ENCODE measurements around the gene NDUFAF8.

The NDUFAF8 gene

DNA sequence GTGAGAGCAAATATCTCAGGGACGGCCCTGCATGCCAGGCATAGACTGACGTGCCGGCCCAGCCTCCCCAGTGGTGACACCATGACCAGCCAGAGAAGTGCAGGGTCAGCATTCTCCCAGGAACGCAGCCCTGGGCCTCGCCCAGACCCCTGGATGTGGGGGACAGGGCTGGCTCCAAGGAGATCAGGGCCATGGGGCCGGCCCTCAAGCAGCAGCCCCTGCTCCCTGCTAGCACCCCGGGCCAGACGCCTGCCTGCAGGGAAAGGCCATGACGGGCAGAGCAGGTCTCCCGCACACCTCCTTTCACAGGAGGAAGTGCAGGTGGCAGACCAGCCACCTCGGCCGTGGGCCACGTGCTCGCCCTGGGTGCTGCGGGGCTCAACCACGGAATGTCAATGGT lies 9.5 kb downstream of the NDUFAF8 start:
- peaks cover 23% of the 10 kb centered on the region for H3K36me3 ChIP-seq (ENCODE audit: control insufficient read depth, insufficient read depth, low read length)
- H3K27me3 ChIP-seq (replicated peaks; ENCODE audit: control insufficient read depth, insufficient read depth, low read length): no peaks in the 10 kb centered on the region
- TF ChIP-seq, protein P1, sequence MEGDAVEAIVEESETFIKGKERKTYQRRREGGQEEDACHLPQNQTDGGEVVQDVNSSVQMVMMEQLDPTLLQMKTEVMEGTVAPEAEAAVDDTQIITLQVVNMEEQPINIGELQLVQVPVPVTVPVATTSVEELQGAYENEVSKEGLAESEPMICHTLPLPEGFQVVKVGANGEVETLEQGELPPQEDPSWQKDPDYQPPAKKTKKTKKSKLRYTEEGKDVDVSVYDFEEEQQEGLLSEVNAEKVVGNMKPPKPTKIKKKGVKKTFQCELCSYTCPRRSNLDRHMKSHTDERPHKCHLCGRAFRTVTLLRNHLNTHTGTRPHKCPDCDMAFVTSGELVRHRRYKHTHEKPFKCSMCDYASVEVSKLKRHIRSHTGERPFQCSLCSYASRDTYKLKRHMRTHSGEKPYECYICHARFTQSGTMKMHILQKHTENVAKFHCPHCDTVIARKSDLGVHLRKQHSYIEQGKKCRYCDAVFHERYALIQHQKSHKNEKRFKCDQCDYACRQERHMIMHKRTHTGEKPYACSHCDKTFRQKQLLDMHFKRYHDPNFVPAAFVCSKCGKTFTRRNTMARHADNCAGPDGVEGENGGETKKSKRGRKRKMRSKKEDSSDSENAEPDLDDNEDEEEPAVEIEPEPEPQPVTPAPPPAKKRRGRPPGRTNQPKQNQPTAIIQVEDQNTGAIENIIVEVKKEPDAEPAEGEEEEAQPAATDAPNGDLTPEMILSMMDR (IDR thresholded peaks at IDR 0.05; ENCODE audit: insufficient read depth, low read length, poor library complexity, severe bottlenecking): no peak
- H3K4me3 ChIP-seq (replicated peaks; ENCODE audit: low read depth, low read length): no peak overlapping the region
- DNase-seq (ENCODE audit: extremely low read depth, insufficient read length): no peak

DNA sequence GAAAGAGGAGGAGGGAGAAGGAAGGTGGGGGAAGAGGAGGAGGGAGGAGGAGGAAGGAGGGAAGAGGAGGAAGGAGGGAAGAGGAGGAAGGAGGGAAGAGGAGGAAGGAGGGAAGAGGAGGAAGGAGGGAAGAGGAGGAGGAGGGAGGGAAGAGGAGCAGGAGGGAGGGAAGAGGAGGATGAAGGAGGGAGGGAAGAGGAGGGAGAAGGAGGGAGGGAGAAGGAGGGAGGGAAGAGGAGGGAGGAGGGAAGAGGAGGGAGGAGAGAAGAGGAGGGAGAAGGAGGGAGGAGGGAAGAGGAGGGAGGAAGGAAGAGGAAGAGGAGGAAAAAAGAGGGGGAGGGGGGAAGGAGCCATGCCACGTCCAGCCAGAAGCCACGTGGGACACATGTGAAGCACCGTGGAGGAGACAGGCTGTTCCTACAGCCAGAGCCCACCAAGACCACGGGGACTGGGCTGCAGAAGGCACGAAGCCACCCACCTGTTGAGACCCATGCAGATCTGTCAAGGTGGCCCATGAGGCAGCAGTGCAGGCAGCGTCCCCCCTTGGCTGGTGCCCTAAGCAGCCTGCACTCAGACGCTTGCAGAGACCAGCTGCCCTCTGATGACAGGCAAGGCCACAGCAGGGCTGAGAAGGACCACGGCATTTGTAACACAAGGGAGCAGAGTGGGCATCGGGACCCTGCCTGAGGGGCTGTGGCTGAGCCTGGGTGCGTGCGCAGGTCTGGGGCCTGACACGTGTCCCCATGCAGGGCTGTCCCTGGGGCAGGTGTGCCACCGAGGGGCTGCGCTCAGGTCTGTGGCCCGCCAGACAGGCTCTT lies 10.3 kb downstream of the NDUFAF8 start:
- peaks cover 23% of the 10 kb centered on the region for H3K36me3 ChIP-seq (ENCODE audit: control insufficient read depth, insufficient read depth, low read length)
- no peak overlapping the region for H3K4me3 ChIP-seq (replicated peaks; ENCODE audit: low read depth, low read length)

DNA sequence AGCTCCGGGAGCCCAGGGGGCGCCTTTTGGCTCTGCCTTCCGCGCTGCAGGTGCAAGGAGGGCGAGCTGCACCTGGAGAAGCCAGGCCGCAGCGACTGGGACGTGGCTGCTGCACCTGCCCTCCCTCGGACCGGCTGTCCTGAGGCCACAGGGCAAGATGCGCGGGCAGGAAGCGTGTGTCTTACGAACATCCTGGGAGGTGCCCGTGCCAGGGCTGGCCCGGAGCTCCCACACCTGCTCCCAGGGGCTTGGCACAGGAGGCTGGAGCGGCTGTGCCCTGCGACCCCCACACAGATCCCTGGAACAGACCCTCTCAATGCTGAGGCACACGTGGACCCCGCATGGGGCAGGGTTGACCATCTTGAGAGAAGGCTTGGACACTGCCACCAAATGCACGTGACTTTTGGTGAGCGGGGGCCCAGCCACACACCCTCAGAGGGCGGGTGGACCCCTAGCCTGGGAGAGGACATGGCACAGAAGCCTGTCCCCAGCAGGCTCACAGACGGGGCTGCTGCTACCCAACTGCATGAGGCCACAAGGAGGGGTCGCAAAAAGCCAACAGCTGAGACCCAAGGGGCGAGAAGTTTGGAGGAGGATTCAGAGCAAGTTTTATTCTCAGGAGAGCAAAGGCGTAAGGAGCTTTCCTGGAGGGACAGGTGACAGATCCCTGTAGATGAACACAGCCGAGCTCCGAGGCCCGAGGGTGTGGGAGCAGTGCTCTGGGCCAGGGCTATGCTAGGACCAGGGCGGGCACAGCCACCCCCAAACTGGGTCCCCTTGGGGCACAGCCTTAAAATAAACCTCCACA lies 11.4 kb downstream of the NDUFAF8 start:
- Histone ChIP-seq H3K4me3 (replicated peaks; ENCODE audit: low read depth, low read length) (no peak overlapping the region), H3K36me3 (ENCODE audit: control insufficient read depth, insufficient read depth, low read length) (peaks cover 25% of the 10 kb centered on the region), H3K27me3 (replicated peaks; ENCODE audit: control insufficient read depth, insufficient read depth, low read length) (no peaks in the 10 kb centered on the region)
- TF ChIP-seq, protein P1 (IDR thresholded peaks at IDR 0.05; ENCODE audit: insufficient read depth, low read length, poor library complexity, severe bottlenecking): no peak
- DNase-seq (ENCODE audit: extremely low read depth, insufficient read length): no peak

More for the DNA sequence above, 10.3 kb downstream of the NDUFAF8 start:
- TF ChIP-seq, protein P1 (IDR thresholded peaks at IDR 0.05; ENCODE audit: insufficient read depth, low read length, poor library complexity, severe bottlenecking): no peak
- no peak for DNase-seq (ENCODE audit: extremely low read depth, insufficient read length)
- no peaks in the 10 kb centered on the region for H3K27me3 ChIP-seq (replicated peaks; ENCODE audit: control insufficient read depth, insufficient read depth, low read length)

DNA sequence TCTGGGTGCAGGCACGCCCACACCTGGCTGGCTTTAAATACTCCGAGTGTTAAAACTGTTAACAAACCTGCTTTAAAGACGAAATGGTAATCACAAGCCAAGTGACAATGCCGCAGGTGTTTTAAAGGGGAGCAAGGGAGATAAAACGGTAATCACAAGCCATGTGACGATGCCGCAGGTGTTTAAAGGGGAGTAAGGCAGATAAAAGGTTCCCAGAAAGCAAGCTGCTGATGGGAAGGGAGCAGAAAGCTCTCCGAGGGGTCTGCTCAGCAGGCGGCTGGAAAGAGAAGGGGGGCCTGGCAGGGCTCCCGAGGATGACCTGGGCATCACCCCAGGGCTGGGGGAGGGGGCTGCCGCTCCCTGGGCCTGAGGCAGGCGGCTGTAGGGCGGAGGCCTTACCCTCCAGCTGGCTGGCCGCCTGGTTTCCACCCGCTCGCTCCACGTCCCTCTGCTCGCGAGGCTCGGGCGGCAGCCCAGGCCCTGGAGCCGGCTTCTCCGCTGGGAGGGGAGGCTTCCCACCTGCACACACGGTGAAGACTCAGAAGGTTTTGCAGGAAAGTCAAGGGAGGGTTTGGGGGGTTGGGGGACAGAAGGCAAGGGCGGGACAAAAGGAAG lies 12.1 kb downstream of the NDUFAF8 start:
- Histone ChIP-seq H3K4me3 (replicated peaks; ENCODE audit: low read depth, low read length) (no peak overlapping the region), H3K27me3 (replicated peaks; ENCODE audit: control insufficient read depth, insufficient read depth, low read length) (no peaks in the 10 kb centered on the region)
- DNase-seq (ENCODE audit: extremely low read depth, insufficient read length): no peak

DNA sequence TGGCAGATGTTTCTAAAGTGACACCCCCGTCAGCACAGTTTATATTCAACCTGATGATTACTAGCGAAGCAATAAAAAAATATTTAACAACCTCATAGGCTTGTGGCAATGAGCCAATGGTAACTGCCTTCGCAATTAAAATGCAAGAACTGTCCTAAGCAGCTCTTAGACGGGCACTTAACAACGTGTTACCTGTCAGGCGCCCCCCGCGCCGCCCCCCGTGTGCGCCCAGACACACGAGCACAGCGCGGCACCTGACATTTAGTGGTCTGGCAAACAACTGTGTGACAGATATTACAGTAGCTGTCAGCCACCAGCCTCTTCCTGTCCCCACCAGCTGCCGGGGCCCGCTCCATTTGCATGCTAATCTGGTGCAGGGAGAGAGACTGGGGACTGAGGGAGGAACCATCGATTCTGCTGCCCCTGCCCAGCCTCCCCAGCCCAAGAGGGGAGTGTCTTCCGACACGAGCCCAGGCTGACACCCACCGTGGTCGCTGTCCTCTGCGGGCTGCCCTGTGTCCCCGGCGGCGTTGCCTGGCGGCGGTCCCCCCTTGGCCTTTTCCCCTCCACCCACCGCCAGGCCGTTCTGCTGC lies 12.7 kb downstream of the NDUFAF8 start:
- Histone ChIP-seq H3K27me3 (replicated peaks; ENCODE audit: control insufficient read depth, insufficient read depth, low read length) (no peaks in the 10 kb centered on the region), H3K4me3 (replicated peaks; ENCODE audit: low read depth, low read length) (no peak overlapping the region), H3K36me3 (ENCODE audit: control insufficient read depth, insufficient read depth, low read length) (peaks cover 28% of the 10 kb centered on the region)
- TF ChIP-seq, protein P1 (IDR thresholded peaks at IDR 0.05; ENCODE audit: insufficient read depth, low read length, poor library complexity, severe bottlenecking): no peak
- no peak for DNase-seq (ENCODE audit: extremely low read depth, insufficient read length)

More for the DNA sequence above, 12.1 kb downstream of the NDUFAF8 start:
- TF ChIP-seq, protein P1 (IDR thresholded peaks at IDR 0.05; ENCODE audit: insufficient read depth, low read length, poor library complexity, severe bottlenecking): no peak
- H3K36me3 ChIP-seq (ENCODE audit: control insufficient read depth, insufficient read depth, low read length): peaks cover 26% of the 10 kb centered on the region

Data from GM06990 (cell line).